ENCODE measurements around the gene DEFB132.

GRCh38 chr20:297925-298775 is 40.6 kb downstream of the DEFB132 start:
- TF ChIP-seq ARNT (IDR thresholded peaks at IDR 0.05): no peak
- no peak for TF ChIP-seq LEF1 (IDR thresholded peaks at IDR 0.05; ENCODE audit: borderline replicate concordance)
- TF ChIP-seq BHLHE40 (IDR thresholded peaks at IDR 0.05; ENCODE audit: borderline replicate concordance): no peak
- no peak for TF ChIP-seq HDGF (IDR thresholded peaks at IDR 0.05; ENCODE audit: borderline replicate concordance)
- no peak for TF ChIP-seq FOXK2 (IDR thresholded peaks at IDR 0.05)
- no peak; the same call in 1 of the 2 replicates for TF ChIP-seq L3MBTL2 (conservative IDR thresholded peaks at IDR 0.05)
- TF ChIP-seq ZNF384 (IDR thresholded peaks at IDR 0.05): no peak
- TF ChIP-seq SUZ12 (IDR thresholded peaks at IDR 0.05): no peak
- no peak for TF ChIP-seq FOXM1 (IDR thresholded peaks at IDR 0.05; ENCODE audit: borderline replicate concordance)
- no peak for TF ChIP-seq ELF4 (IDR thresholded peaks at IDR 0.05)
- TF ChIP-seq CTBP1 (IDR thresholded peaks at IDR 0.05; ENCODE audit: borderline replicate concordance): no peak
- TF ChIP-seq FOXA1 (IDR thresholded peaks at IDR 0.05): no peak
- TF ChIP-seq SP1 (IDR thresholded peaks at IDR 0.05): no peak

All from HEK293T (cell line).